Measurements from ENCODE around the gene IGFBP2.

IGFBP2 gene

GRCh38 chr2:216689397-216689796 is 56.2 kb downstream of the IGFBP2 start:
- ChIA-PET POLR2A (ENCODE audit: low non-redundant PET) (no interaction called here), CTCF (interaction anchor here (0.6 kb wide), 1 partner anchor 25 kb away, joined by 7 read pairs; no protein-coding TSS in a partner anchor)
- no peak for TF ChIP-seq CTCF (conservative IDR thresholded peaks at IDR 0.05; ENCODE audit: low read depth)
- peak overlapping the region; percentile 49 for H3K27ac ChIP-seq
- no peak for DNase-seq (ENCODE audit: low spot score)

GRCh38 chr2:216690456-216690852 is 57.2 kb downstream of the IGFBP2 start:
- ChIA-PET CTCF (no interaction called here), POLR2A (ENCODE audit: low non-redundant PET) (no interaction called here)

GRCh38 chr2:216690853-216691741 is 57.9 kb downstream of the IGFBP2 start:
- CTCF ChIA-PET: interaction anchor here (0.8 kb wide), 1 partner anchor 78 kb away, joined by 3 read pairs; no protein-coding TSS in a partner anchor
- TF ChIP-seq CTCF (conservative IDR thresholded peaks at IDR 0.05; ENCODE audit: low read depth): no peak
- H3K27ac ChIP-seq: peak overlapping the region; percentile 93
- peak; percentile 67 for DNase-seq (ENCODE audit: low spot score)
- POLR2A ChIA-PET (ENCODE audit: low non-redundant PET): no interaction called here

More at GRCh38 chr2:216690456-216690852, 57.2 kb downstream of the IGFBP2 start:
- peak overlapping the region; percentile 93 for H3K27ac ChIP-seq
- DNase-seq (ENCODE audit: low spot score): no peak
- TF ChIP-seq CTCF (conservative IDR thresholded peaks at IDR 0.05; ENCODE audit: low read depth): no peak

- TF ChIP-seq CTCF (conservative IDR thresholded peaks at IDR 0.05; ENCODE audit: low read depth): no peak
- DNase-seq (ENCODE audit: low spot score): peak; percentile 71
- H3K27ac ChIP-seq: peak overlapping the region; percentile 93
- POLR2A ChIA-PET (ENCODE audit: low non-redundant PET): no interaction called here
- CTCF ChIA-PET: interaction anchor here (0.6 to 1.1 kb wide), 4 partner anchors 327 to 1831 kb away, joined by 3 to 4 read pairs (median 3); no protein-coding TSS in a partner anchor
Measured at GRCh38 chr2:216692636-216693413, 59.6 kb downstream of the IGFBP2 start.

GRCh38 chr2:216693414-216694080 is 60.3 kb downstream of the IGFBP2 start:
- CTCF ChIA-PET: interaction anchor here (0.7 to 1.1 kb wide), 2 partner anchors 326 to 826 kb away, joined by 3 read pairs; no protein-coding TSS in a partner anchor
- POLR2A ChIA-PET (ENCODE audit: low non-redundant PET): no interaction called here
- H3K27ac ChIP-seq: peak overlapping the region; percentile 93
- DNase-seq (ENCODE audit: low spot score): no peak
- no peak for TF ChIP-seq CTCF (conservative IDR thresholded peaks at IDR 0.05; ENCODE audit: low read depth)
